Stimulated activated CD8-positive, alpha-beta memory T cell treated with anti-CD3 and anti-CD28 coated beads, Interleukin-4, amount 100 ng/mL, for 48 hours (primary cell): ENCODE data around the gene RETREG3.
"Not testable (repeated sequence)": the region's sequence is repeated elsewhere in the genome, so short reads cannot be mapped to it uniquely, and the experiment has no call there.

ENCODE experiments used
- DNase-seq: peaks from one replicate; pipeline ENCODE4 v3.0.0-alpha.2; 2020

The RETREG3 gene

GRCh38 chr17:42609182-42609813 is at the start of gene RETREG3, which contains the start of gene TUBG1:
Gene RETREG3, minus strand, starts transcription at chr17:42609374. Its CDS starts 50 bp downstream, at chr17:42609324.
Gene TUBG1, plus strand, starts transcription at chr17:42609683. Its CDS starts 55 bp downstream, at chr17:42609738.
- DNase-seq = peak; percentile 99

GRCh38 chr17:42657824-42658588 is 48.8 kb upstream of the RETREG3 start:
- no peak for DNase-seq

DNA sequence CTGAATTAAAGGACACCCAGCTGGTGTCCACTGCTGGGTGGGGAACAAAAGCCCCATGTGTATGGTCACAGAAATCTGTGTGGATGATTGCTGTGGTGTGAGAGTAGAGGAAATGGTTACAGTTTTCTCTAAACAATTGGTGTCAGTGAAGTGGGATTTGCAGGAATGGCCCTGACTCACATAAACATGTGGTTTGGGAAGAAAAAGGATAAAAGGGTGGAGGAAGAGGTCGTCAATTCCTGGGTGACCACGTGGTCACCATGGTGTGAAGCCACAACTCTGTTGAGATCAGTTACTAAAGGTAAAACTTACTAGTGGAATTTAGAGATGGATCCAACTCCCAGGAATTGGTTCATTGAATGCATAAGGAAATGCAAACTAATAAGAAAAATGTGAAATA is 46.4 kb upstream of the RETREG3 start:
- DNase-seq = no peak

DNA sequence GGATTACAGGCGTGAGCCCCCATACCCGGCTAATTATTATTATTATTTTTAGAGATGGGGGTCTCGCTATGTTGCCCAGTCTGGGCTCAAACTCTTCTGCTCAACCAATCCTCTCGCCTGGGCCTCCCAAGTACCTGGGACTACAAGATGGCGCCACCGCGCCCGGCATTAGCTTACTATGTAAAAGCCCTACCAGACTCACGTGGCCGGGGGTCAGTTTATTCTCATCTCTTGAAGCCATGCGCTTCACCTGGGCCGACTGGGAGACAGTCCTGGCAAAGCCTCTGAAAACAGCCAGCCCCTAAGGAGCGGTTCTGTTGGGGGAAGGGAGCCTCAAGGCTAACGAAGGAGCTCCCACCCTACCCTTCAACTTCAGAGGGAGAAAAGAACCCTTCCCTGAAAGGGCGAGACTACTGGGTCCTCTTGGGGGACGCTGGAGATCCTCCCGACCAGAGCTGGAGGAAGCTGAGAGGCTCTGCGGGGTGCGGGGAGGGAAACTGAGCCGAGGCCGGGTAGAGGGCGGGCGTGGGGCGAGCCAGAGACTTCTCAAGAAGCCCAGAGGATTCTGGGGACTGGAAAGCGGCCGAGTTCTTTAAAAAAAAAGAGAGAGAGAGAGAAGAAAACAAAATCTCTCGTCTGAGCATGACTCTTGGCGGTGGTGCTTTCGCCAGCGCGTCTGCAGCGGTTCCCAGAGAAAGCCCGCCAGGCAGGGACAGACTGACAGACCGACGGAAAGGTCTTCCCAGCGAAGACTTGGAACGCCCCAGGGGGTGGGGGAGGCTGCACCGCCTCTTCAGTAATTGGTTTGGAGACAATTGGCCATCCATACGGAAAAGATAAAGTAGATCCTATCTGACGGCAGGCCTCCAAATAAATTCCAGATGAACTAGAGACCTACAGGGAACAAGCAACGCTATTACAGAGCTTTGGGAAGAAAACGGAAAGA is 44.3 kb upstream of the RETREG3 start:
- no peak for DNase-seq

DNA sequence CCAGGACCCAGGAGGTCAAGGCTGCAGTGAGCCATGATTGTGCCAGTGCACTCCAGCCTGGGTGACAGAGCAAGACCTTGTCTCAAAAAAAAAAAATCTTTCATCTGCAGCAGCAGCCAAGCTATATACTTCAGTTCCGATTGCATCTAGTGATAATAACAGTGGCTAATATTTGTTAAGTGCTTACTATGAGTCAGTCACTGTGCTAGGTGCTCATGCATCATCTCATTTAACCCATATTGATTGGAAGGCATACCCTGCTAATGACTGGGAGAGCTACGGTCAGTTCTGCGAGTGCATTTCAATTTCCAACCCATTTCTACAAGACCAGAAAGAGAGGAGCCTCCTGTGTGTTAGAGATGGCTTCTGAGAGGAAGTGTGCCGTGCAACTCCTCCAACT is 42.2 kb upstream of the RETREG3 start:
- no peak for DNase-seq

GRCh38 chr17:42647778-42648177 is 38.6 kb upstream of the RETREG3 start:
- DNase-seq = no peak

- DNase-seq = no peak
Observed at GRCh38 chr17:42642336-42642735, 33.2 kb upstream of the RETREG3 start.

DNA sequence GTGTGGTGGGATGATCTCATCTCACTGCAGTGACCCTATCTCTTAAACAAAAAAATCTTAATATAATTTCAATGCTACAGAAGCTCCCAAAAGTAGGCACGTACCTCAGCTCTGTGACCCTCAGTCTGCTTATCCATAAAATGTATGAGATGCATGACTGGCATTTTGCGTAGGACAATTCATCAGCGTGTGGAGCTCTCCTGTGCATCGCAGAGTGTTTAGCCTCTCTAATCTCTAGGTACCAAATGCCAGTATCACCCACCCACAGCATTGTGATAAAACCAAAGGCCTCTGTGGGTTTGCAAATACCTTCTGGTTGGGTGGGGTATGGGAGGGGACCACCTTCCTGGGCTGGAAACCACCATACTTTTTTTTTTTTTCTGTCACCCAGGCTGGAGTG is 30.9 kb upstream of the RETREG3 start:
- DNase-seq = no peak

DNA sequence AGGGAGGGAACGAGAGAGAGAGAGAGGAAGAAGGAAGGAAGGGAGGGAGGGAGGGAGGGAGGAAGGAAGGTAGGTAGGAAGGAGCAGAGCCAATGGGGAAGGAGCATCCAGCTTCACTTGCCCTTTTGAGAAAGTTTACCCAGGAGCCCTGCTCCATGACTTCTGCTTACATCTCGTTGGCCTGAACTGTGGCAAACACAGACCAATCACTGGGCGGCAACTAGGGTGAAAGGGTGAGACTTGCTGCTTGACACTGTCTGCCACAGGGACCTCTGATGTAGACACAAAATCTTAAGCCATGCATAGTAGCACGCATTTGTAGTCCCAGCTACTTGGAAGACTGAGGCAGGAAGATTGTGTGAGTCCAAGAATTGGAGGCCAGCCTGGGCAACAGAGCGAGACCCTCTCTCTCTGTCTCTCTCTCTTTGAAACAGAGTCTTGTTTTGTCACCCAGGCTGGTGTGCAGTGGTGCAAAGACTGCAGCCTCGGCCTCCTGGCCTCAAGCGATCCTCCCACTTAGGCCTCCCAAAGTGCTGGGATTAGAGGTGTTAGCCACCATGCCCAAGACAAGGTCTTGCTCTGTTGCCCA is 30.4 kb upstream of the RETREG3 start:
- DNase-seq = no peak

DNA sequence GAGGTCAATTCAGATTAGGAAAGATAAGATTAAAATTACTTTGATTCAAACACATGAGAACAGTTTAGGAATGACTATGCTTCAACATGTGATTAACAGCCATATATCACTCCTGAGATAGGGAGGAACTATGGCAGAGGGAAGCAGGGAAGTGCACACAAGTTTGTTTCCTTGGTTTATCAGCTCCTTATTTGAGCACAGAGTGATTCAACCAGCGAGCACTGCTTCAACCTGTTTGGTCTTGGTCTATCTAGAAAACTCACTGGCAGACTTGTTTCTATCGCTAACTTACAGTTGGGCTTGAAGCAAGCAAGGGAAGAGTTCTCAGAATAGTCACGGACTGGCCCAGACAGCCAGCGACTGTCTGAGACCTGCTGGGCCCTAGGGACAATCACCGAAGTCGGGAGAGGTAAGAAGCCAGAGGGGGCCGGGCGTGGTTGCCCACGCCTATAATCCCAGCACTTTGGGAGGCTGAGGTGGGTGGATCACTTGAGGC is 23.8 kb upstream of the RETREG3 start:
- DNase-seq = no peak

GRCh38 chr17:42629411-42630009 is 20.3 kb upstream of the RETREG3 start:
- no peak for DNase-seq

DNA sequence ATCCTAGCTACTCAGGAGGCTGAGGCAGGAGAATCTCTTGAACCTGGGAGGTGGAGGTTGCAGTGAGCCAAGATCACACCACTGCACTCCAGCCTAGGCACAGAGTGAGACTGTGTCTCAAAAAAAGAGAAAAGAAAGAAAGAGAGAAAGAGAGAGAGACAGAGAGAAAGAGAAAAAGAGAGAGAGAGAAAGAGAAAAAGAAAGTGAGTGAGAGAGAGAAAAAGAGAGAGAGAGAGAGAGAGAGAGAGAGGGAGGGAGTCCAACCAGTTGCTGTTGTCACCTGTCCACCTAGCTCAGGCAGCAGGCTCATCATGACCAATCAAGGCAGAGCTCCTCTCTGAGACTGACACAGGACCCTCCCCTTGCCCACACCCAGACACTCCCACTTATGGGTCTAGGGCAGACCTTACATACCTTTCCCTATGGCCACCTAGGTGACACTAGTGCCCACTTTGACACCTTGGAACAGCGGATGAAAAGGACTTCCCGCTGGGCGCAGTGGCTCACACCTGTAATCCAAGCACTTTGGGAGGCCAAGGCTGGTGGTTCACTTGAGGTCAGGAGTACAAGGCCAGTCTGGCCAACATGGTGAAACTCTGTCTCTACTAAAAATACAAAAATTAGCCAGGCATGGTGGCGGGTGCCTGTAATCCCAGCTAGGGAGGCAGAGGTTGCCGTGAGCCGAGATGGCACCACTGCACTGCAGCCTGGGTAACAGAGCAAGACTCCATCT is 18.0 kb upstream of the RETREG3 start:
- not testable (repeated sequence) for DNase-seq

GRCh38 chr17:42623732-42624596 is 14.8 kb upstream of the RETREG3 start:
- DNase-seq = no peak

DNA sequence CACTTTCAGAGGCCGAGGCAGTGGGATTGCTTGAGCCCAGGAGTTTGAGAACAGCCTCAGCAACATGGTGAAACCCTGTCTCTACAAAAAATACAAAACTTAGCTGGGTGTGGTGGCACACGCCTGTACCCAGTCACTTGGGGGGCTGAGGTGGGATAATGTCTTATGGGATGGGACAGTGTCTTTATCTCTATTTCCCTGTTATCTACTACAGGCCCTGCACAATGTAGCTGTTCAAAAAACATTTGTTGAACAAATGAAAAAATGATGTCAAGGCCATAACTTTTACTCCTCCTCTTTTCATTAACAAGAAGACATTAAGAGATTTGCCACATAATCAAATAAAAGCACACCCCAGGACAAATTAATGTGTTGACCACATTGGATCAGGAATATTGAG is 14.1 kb upstream of the RETREG3 start:
- DNase-seq = no peak

GRCh38 chr17:42621987-42622386 is 12.8 kb upstream of the RETREG3 start:
- not testable (repeated sequence) for DNase-seq

DNA sequence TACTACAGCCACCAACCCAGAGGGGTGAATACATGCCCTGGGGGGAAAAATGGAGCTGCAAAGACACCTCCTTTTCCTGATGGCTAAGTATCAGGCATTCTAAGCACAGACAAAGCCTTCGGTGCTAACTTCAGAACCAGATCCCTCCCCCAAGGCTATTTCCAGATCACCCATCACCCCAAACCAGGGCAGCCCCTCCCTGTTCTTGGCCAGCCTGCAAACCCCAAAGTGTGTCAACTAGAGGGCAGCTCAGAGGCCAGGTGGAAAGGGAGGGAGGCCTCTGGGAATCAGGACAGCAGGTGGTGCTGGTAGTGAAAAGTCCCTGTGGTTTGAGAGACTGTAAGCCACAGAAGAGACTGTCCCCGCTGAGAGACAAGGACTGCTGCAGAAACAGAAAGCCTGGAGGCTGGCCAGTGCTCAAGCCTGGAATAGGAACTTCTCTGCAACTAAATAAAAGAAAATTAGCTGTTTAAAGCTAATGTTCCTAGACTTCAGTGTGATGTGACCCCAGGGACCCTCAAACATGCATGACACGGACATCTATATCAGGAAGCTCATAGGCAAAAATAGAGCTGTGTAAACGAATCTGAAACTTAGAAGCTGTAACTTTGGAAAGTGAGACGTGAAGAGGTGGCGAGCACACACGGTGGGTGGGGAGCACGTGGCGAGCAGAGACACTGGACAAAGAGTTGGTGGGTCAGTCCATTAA is 9.4 kb upstream of the RETREG3 start:
- no peak for DNase-seq

- no peak for DNase-seq
Observed at GRCh38 chr17:42617956-42618431, 8.8 kb upstream of the RETREG3 start.

DNA sequence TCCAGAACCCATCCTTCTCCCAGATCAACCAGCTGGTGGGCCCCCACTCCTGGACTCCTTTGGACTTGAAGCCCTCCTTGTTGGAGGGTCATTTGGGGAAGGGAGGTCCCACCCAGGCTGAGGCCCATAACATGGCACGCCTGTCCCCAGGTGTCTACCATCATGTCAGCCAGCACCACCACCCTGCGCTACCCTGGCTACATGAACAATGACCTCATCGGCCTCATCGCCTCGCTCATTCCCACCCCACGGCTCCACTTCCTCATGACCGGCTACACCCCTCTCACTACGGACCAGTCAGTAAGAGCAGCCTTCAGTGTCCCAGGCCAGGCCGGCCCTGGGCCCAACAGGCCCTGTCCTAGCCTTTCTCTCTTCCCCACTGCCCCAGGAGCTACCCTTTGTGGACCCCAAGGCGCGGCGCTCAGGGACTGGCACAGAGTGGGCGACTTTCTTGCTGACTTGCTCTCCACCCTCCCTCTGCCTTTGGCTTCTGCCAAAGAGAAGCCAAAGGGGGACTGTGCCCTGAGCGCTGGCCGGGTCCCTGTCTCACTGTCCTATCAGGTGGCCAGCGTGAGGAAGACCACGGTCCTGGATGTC is 4.6 kb upstream of the RETREG3 start:
- DNase-seq = no peak

- DNase-seq = no peak
Observed at GRCh38 chr17:42612013-42612412, 2.8 kb upstream of the RETREG3 start.
